SU-DHL-6 (cell line): ENCODE data around the gene PDE6A.

Experiments
- H2AFZ ChIP-seq: fragments of 200-600 bp; sonication (generic); 2 replicates; pipeline ENCODE4 v1.6.1; 2014; ENCODE audit warnings: low read depth, mild to moderate bottlenecking, moderate library complexity, mixed read lengths, antibody characterized with exemption, low read length; ENCODE audit not compliant: severe bottlenecking
- H3F3A ChIP-seq: fragments of 200-600 bp; shearing (Covaris generic); 2 replicates; pipeline ENCODE4 v1.6.0; 2016; ENCODE audit warnings: antibody characterized with exemption, mild to moderate bottlenecking; ENCODE audit not compliant: insufficient read depth
- H3K27ac ChIP-seq: fragments of 200-600 bp; sonication (generic); 2 replicates; pipeline ENCODE4 v1.5.1; 2016; ENCODE audit warnings: low read depth, mild to moderate bottlenecking, low read length, moderate library complexity, mixed read lengths
- H3K27me3 ChIP-seq: fragments of 200-600 bp; sonication (generic), shearing (Covaris generic); 2 replicates; pipeline ENCODE4 v1.6.0; 2014; ENCODE audit warnings: mild to moderate bottlenecking, low read length
- H3K36me3 ChIP-seq: fragments of 200-600 bp; sonication (generic); 2 replicates; pipeline ENCODE4 v1.6.1; 2014; ENCODE audit warnings: mild to moderate bottlenecking, low read length, mixed read lengths
- H3K4me2 ChIP-seq: fragments of 300-600, 200-600 bp; shearing (Covaris generic), sonication (generic); 2 replicates; pipeline ENCODE4 v1.6.0; 2014; ENCODE audit warnings: low read length, low read depth, mild to moderate bottlenecking; ENCODE audit not compliant: poor library complexity, severe bottlenecking
- H3K4me3 ChIP-seq: fragments of 200-600 bp; sonication (generic); 2 replicates; pipeline ENCODE4 v1.5.1; 2014; ENCODE audit warnings: antibody characterized with exemption, low read length, mild to moderate bottlenecking, mixed read lengths; ENCODE audit not compliant: insufficient read depth, poor library complexity, severe bottlenecking
- H3K79me2 ChIP-seq: fragments of 200-600 bp; sonication (generic); 2 replicates; pipeline ENCODE4 v1.6.1; 2014; ENCODE audit warnings: mild to moderate bottlenecking, low read length, moderate library complexity; ENCODE audit not compliant: insufficient read depth
- H3K9ac ChIP-seq: fragments of 200-600 bp; sonication (generic); 2 replicates; pipeline ENCODE4 v1.7.0; 2014; ENCODE audit warnings: mild to moderate bottlenecking, low read length
- H3K9me2 ChIP-seq: fragments of 200-600 bp; sonication (generic); replicated peaks from 2 replicates; pipeline ENCODE4 v1.6.1; 2014; ENCODE audit warnings: low read length; ENCODE audit not compliant: insufficient read depth
- H3K9me3 ChIP-seq: fragments of 200-600 bp; sonication (generic); 2 replicates; pipeline ENCODE4 v1.6.1; 2014; ENCODE audit warnings: low read length, mixed read lengths; ENCODE audit not compliant: insufficient read depth
- H4K20me1 ChIP-seq: fragments of 200-600 bp; sonication (generic); 2 replicates; pipeline ENCODE4 v1.6.1; 2014; ENCODE audit warnings: low read depth, mild to moderate bottlenecking, antibody characterized with exemption, low read length, moderate library complexity, mixed read lengths
- CTCF ChIP-seq: fragments of 200-600 bp; sonication (generic); IDR thresholded peaks from one replicate; pipeline ENCODE4 v1.5.1; 2017; ENCODE audit warnings: antibody characterized with exemption, mild to moderate bottlenecking, low read length, moderate library complexity; ENCODE audit not compliant: insufficient read depth, poor library complexity, severe bottlenecking
- EZH2phosphoT487 ChIP-seq: fragments of 200-600 bp; sonication (generic), shearing (Covaris generic); conservative IDR thresholded peaks from 2 replicates; pipeline ENCODE4 v1.6.1; 2018; ENCODE audit warnings: mild to moderate bottlenecking, antibody characterized with exemption, low read length, moderate library complexity, mixed read lengths

Gene PDE6A

GRCh38 chr5:149817539-149818060, 127.0 kb downstream of the PDE6A start:
- Histone ChIP-seq H3K36me3 (no peaks in the 10 kb centered on the region), H3K9me2 (no peaks in the 10 kb centered on the region), H3F3A (no peaks in the 10 kb centered on the region), H3K27me3 (no peaks in the 10 kb centered on the region), H3K4me3 (no peak overlapping the region), H4K20me1 (no peaks in the 10 kb centered on the region), H3K27ac (no peak overlapping the region), H3K9ac (no peak overlapping the region), H3K9me3 (no peaks in the 10 kb centered on the region), H2AFZ (no peak overlapping the region), H3K4me2 (no peak overlapping the region), H3K79me2 (peaks cover 13% of the 10 kb centered on the region)
- TF ChIP-seq CTCF (no peak), EZH2phosphoT487 (no peak)

- Histone ChIP-seq H3K9me2 (no peaks in the 10 kb centered on the region), H3K4me3 (no peak overlapping the region), H3F3A (no peaks in the 10 kb centered on the region), H3K79me2 (peaks cover 15% of the 10 kb centered on the region), H3K9me3 (no peaks in the 10 kb centered on the region), H3K27ac (no peak overlapping the region), H2AFZ (no peak overlapping the region), H4K20me1 (no peaks in the 10 kb centered on the region), H3K4me2 (no peak overlapping the region), H3K36me3 (no peaks in the 10 kb centered on the region), H3K9ac (no peak overlapping the region), H3K27me3 (no peaks in the 10 kb centered on the region)
- TF ChIP-seq EZH2phosphoT487 = no peak
- no peak for TF ChIP-seq CTCF
Observed at GRCh38 chr5:149816661-149817060, 127.9 kb downstream of the PDE6A start.

GRCh38 chr5:149811453-149811852, 133.1 kb downstream of the PDE6A start:
- Histone ChIP-seq H3K9me2 (no peaks in the 10 kb centered on the region), H3K27me3 (no peaks in the 10 kb centered on the region), H4K20me1 (no peaks in the 10 kb centered on the region), H3K36me3 (no peaks in the 10 kb centered on the region), H3F3A (no peaks in the 10 kb centered on the region), H3K9ac (no peak overlapping the region), H3K27ac (no peak overlapping the region), H3K9me3 (no peaks in the 10 kb centered on the region), H3K79me2 (peaks cover 5% of the 10 kb centered on the region), H2AFZ (no peak overlapping the region), H3K4me2 (no peak overlapping the region), H3K4me3 (no peak overlapping the region)
- TF ChIP-seq EZH2phosphoT487 (no peak), CTCF (no peak)
